GM19023 (cell line): ENCODE results near the gene AFAP1L1.

Experiments
- ATAC-seq: cut with Tn5 transposase; IDR thresholded peaks from one replicate; pipeline ENCODE4 v1.9.1; 2021; ENCODE audit warnings: mild to moderate bottlenecking, moderate library complexity; ENCODE audit not compliant: unreplicated experiment

AFAP1L1 gene

GRCh38 chr5:149344151-149344550 lies 72.5 kb downstream of the AFAP1L1 start:
- ATAC-seq: no peak

- ATAC-seq: peak; percentile 97
Observed at GRCh38 chr5:149345147-149345891, 73.7 kb downstream of the AFAP1L1 start, which contains the start of gene GRPEL2. Gene GRPEL2, plus strand, starts transcription at chr5:149345499. Its CDS starts 41 bp downstream, at chr5:149345540.

DNA sequence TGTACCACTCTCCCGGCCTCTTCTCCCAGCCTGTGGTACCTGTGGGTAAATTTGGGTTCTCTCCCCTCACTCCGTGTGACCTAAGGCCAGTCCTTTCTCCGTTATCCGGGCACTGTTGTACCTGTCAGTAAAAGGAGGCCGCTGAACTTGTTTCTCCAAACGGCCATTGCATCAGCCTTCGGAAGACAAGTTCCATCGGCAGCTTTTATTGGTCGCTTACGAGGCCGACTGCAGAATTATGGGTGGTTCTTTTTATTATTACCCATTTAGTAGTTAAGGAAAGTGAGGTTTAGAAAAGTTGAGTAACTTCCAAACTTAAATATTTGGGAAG lies 74.2 kb downstream of the AFAP1L1 start:
- ATAC-seq: peak; percentile 4

- no peak for ATAC-seq
Observed at GRCh38 chr5:149348518-149348917, 76.9 kb downstream of the AFAP1L1 start.

DNA sequence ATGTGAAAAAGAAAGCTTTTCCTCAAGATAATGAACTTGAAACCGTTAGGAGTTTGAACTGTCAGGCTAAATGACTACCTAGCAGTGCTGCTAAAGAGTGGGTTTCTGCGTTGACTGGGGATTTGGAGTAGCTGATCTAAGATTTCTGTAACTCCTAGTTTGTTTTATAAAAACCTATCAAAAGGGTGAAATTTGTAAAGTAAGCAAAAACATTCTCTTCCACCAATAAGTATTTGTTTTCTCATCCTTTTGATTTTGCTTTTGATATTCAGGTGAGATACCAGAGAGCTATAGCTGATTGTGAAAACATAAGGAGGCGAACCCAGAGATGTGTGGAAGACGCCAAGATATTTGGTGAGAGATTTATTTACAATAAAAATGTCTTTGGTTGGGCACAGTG lies 77.7 kb downstream of the AFAP1L1 start:
- no peak for ATAC-seq

DNA sequence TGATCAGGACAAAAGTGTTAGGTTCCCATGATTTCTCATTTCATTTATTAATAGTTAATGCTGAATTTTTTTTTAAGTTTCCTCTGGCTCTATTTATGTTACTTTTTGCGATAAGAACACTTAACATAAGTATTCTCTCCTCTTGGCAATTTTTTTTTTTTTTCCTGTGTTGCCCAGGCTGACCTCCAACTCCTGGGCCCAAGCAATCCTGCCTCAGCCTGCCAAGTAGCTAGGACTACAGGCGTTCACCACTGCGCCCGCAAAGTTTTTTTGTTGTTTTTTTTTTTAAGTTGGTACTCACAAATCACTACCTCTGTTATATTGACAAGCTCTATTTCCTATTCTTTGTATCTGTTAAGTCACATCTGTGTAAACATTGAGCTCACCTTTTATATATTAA lies 80.5 kb downstream of the AFAP1L1 start:
- ATAC-seq: no peak

DNA sequence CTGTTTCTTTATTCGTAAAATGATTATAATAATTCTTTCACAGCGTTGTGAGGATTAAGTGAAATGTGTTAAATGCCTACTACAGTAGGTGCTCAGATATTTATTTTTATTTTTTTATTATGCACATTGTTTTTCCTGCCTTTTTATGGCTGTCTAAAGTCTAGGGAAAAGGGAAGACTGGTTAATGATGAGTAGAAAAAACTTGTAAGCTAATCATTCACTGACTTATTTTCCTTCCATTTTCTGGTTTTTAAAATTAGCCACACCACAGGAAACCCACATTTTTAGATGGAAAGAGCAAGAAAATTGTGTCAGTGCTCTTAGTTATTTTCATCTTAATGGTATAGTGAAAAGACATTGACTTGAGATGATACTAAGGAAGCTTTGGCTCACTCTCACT lies 82.3 kb downstream of the AFAP1L1 start:
- no peak for ATAC-seq

- no peak for ATAC-seq
Observed at GRCh38 chr5:149355688-149356087, 84.0 kb downstream of the AFAP1L1 start.

- no peak for ATAC-seq
Observed at GRCh38 chr5:149356391-149356790, 84.7 kb downstream of the AFAP1L1 start.

GRCh38 chr5:149357370-149358293 lies 86.0 kb downstream of the AFAP1L1 start, which contains the start of gene PCYOX1L:
Gene PCYOX1L, plus strand, starts transcription at chr5:149358046. Its CDS starts 23 bp downstream, at chr5:149358069.
- peak; percentile 100 for ATAC-seq

- ATAC-seq: peak; percentile 6
Observed at GRCh38 chr5:149358294-149358651, 86.6 kb downstream of the AFAP1L1 start.

GRCh38 chr5:149358868-149359495 lies 87.3 kb downstream of the AFAP1L1 start:
- no peak for ATAC-seq

DNA sequence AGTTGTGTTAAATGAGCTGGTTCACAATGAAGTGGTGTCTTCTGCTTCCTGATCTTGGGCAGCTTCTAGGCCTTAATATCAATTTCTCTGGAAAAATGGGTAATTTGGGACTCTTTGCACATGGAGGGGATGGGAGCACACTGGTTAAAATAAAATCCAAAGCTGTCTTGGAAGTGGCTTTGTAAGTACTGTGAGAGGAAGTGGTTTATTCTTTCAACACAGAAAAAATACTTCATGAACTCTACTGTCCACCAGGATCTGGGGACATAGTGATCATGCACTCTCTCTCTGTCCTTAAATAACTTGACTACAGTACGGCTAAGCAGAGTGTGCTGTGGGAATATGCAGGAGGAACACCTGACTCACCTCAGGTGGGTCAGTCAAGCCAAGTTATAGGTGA lies 88.6 kb downstream of the AFAP1L1 start:
- ATAC-seq: no peak

- no peak for ATAC-seq
Observed at GRCh38 chr5:149362541-149362940, 90.9 kb downstream of the AFAP1L1 start.

DNA sequence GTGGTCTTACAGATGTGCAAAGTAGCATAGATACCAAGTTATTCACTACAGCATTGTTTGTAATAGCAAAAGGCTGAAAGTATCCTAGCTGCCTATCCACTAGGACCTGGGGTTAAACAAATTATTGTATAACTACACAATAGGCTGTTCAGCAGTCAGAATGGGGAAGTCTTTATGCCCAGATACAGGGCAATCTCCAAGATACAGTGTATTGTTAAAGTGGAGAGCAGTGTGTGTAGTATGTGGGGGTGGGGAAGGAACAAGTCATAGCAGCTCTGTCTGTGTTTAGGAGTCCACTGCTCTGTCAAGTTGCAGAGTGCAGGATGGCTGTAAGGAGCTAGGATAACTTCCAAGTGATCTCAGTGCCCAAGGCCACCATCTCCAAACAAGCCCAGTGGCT lies 91.7 kb downstream of the AFAP1L1 start:
- no peak for ATAC-seq

DNA sequence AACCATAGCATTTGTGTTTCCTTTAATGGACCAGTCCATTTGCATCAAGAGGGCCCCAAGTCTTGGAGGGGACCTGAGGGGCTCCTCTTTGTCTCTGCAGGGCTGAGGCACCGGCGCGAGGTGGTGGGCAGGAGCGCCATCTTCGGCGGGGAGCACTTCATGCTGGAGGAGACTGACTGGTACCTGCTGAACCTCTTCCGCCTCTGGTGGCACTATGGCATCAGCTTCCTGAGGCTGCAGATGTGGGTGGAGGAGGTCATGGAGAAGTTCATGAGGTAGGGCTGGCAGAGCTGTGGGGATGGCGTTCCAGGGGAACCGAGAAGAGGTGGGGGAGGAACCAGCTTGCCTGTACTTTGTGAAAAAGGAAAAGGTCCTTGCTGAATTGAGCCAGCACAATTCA lies 92.3 kb downstream of the AFAP1L1 start:
- ATAC-seq: no peak

DNA sequence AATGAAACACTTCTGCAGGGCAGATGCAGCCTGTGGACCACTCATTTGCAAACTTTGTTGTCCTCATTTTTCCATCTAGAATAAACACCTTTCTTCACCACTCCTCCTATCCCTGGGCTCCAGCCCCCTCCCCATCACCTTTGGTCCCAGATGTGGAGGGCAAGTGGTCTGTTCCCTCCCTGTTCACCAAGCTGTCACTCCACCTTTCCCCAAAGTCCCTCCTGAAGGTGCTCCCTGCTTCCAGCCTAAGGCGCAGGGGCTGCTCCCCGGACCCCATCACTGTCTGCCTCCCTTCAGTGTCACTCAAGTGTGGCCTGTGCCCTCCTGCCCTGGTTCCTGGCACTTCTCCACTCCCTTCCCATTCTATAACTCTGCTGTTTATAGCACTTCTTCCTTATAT lies 93.1 kb downstream of the AFAP1L1 start:
- ATAC-seq: no peak

GRCh38 chr5:149365418-149365817 lies 93.8 kb downstream of the AFAP1L1 start:
- no peak for ATAC-seq

- ATAC-seq: no peak
Observed at GRCh38 chr5:149366169-149366729, 94.6 kb downstream of the AFAP1L1 start.

DNA sequence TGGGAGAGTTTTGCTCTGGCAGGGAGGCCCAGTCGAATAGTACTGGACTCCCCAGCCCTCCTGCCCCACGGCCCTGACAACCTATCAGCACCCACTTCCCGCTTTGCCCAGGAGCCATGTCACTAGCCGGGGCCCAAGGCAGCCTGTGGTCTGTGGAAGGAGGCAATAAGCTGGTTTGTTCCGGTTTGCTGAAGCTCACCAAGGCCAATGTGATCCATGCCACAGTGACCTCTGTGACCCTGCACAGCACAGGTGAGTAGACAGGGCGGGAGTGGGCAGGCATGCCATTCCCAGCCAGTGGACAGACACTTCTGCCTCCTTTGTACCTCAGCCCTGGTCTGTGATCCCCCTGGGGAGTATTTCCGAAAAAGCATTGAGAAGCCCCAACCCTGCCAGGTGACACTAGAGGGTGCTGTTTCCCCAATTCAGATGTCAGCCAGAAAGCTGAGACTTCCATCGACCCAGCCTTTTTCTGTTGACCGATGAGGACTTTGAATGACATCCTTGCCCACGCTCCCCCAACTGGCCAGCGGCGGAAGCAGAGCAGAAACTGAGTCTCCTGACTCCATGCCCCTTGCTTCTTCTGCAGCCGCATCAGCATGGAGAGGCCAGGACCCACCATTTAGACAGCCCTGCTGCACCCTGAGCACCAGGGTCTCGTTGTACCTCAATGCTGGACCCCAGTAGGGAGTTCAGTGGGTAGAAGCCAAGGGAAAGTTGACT lies 95.8 kb downstream of the AFAP1L1 start:
- peak; percentile 63 for ATAC-seq
